ENCODE data around the gene UBE4B. TPM values are rescaled to one million over a fixed set of nuclear protein-coding genes. Genes with fewer than 3 reads are reported as not detected.
A peak's percentile ranks its signal among the peaks of the same experiment; 100 is the strongest.

Gene UBE4B
- total RNA-seq, 5 donors from 2014 or later (not counting 1 experiment from before 2014, with no cell fraction given), result 37.5 to 43.1 (median 41.9) TPM

- no peaks in the 10 kb centered on the region for H3K9me3 ChIP-seq
- peak overlapping the region; percentile 69 to 81 for H3K27ac Mint-ChIP-seq
- ATAC-seq (replicated peaks in 1 of 4) (no peak), DNase-seq (no peak)
- H3K4me1 ChIP-seq (ENCODE audit: control insufficient read depth in 1 of 2, extremely low read depth in 1 of 2, insufficient read depth in 2 of 2, low read length in 2 of 2), result peaks cover 0 to 7% of the 10 kb centered on the region in 2 experiments
- H3K4me1 Mint-ChIP-seq, result peaks cover 0 to 16% (median 16%) of the 10 kb centered on the region in 3 donors
- H3K36me3 Mint-ChIP-seq, result peaks cover 61% of the 10 kb centered on the region
- H3K36me3 ChIP-seq (ENCODE audit: control insufficient read depth in 2 of 2, extremely low read depth in 1 of 2, insufficient read depth in 1 of 2, low read length in 1 of 2), result peaks cover 23 to 67% of the 10 kb centered on the region in 2 donors
- H3K4me3 Mint-ChIP-seq, result no peak overlapping the region
- H3K4me3 ChIP-seq (ENCODE audit: control insufficient read depth in 1 of 2, extremely low read depth in 1 of 2, low read length in 1 of 2), result no peak overlapping the region
- H3K27ac ChIP-seq (ENCODE audit: low read length), result no peak overlapping the region
- ChIA-PET CTCF (interaction anchor here in 1 of 2 donors (0.6 kb wide), 1 partner anchor 662 kb away, joined by 3 read pairs; no protein-coding TSS in a partner anchor), POLR2A (interaction anchor here in 1 of 2 donors (0.6 kb wide), 1 partner anchor 18 kb away, joined by 7 read pairs; no protein-coding TSS in a partner anchor)
- H3K27me3 Mint-ChIP-seq, result no peaks in the 10 kb centered on the region
- WGBS (ENCODE audit: insufficient coverage), result 87% methylated on average over 5 of the region's 7 CpGs
- no peaks in the 10 kb centered on the region for H3K27me3 ChIP-seq (replicated peaks in 1 of 2; ENCODE audit: control insufficient read depth in 2 of 2, extremely low read depth in 1 of 2, insufficient read depth in 2 of 2, low read length in 1 of 2)
- H3K9me3 Mint-ChIP-seq, result no peaks in the 10 kb centered on the region
These were observed 136.3 kb downstream of the UBE4B start for GRCh38 chr1:10168912-10169514.

GRCh38 chr1:10170239-10170574 lies 137.4 kb downstream of the UBE4B start:
- DNase-seq (no peak), ATAC-seq (replicated peaks in 1 of 4) (peak in 2 of 4 experiments; percentile 58 to 71)
- H3K4me1 Mint-ChIP-seq, result peaks cover 0 to 16% (median 16%) of the 10 kb centered on the region in 3 donors
- H3K9me3 ChIP-seq, result no peaks in the 10 kb centered on the region
- peaks cover 24 to 66% of the 10 kb centered on the region in 2 donors for H3K36me3 ChIP-seq (ENCODE audit: control insufficient read depth in 2 of 2, extremely low read depth in 1 of 2, insufficient read depth in 1 of 2, low read length in 1 of 2)
- H3K27ac ChIP-seq (ENCODE audit: low read length), result no peak overlapping the region
- ChIA-PET CTCF (no interaction called here), POLR2A (interaction anchor here in 1 of 2 donors (0.6 kb wide), 1 partner anchor 1106 kb away, joined by 4 read pairs; no protein-coding TSS in a partner anchor)
- no CpG with 5 or more reads among the region's 2 CpGs for WGBS (ENCODE audit: insufficient coverage)
- no peaks in the 10 kb centered on the region for H3K27me3 ChIP-seq (replicated peaks in 1 of 2; ENCODE audit: control insufficient read depth in 2 of 2, extremely low read depth in 1 of 2, insufficient read depth in 2 of 2, low read length in 1 of 2)
- peaks cover 0 to 4% (median 3%) of the 10 kb centered on the region in 3 donors for H3K9me3 Mint-ChIP-seq
- no peak overlapping the region for H3K4me3 ChIP-seq (ENCODE audit: control insufficient read depth in 1 of 2, extremely low read depth in 1 of 2, low read length in 1 of 2)
- peaks cover 0 to 7% of the 10 kb centered on the region in 2 experiments for H3K4me1 ChIP-seq (ENCODE audit: control insufficient read depth in 1 of 2, extremely low read depth in 1 of 2, insufficient read depth in 2 of 2, low read length in 2 of 2)
- H3K36me3 Mint-ChIP-seq, result peaks cover 62% of the 10 kb centered on the region
- H3K27ac Mint-ChIP-seq, result peak overlapping the region; percentile 79
- no peaks in the 10 kb centered on the region for H3K27me3 Mint-ChIP-seq
- H3K4me3 Mint-ChIP-seq, result no peak overlapping the region

GRCh38 chr1:10171105-10171767 lies 138.5 kb downstream of the UBE4B start:
- ChIA-PET POLR2A (no interaction called here), CTCF (no interaction called here)
- 93% methylated on average over 8 of the region's 16 CpGs for WGBS (ENCODE audit: insufficient coverage)
- Mint-ChIP-seq H3K9me3 (peaks cover 5 to 11% (median 6%) of the 10 kb centered on the region in 3 donors), H3K27me3 (no peaks in the 10 kb centered on the region), H3K4me3 (no peak overlapping the region), H3K36me3 (peaks cover 59% of the 10 kb centered on the region), H3K27ac (peak overlapping the region in 1 of 2 donors; percentile 16), H3K4me1 (peaks cover 0 to 16% (median 16%) of the 10 kb centered on the region in 3 donors)
- Histone ChIP-seq H3K27me3 (replicated peaks in 1 of 2; ENCODE audit: control insufficient read depth in 2 of 2, extremely low read depth in 1 of 2, insufficient read depth in 2 of 2, low read length in 1 of 2) (no peaks in the 10 kb centered on the region), H3K9me3 (no peaks in the 10 kb centered on the region), H3K36me3 (ENCODE audit: control insufficient read depth in 2 of 2, extremely low read depth in 1 of 2, insufficient read depth in 1 of 2, low read length in 1 of 2) (peaks cover 23 to 58% of the 10 kb centered on the region in 2 donors), H3K4me1 (ENCODE audit: control insufficient read depth in 1 of 2, extremely low read depth in 1 of 2, insufficient read depth in 2 of 2, low read length in 2 of 2) (peaks cover 0 to 7% of the 10 kb centered on the region in 2 experiments), H3K4me3 (ENCODE audit: control insufficient read depth in 1 of 2, extremely low read depth in 1 of 2, low read length in 1 of 2) (no peak overlapping the region), H3K27ac (ENCODE audit: low read length) (no peak overlapping the region)
- DNase-seq (no peak), ATAC-seq (replicated peaks in 1 of 4) (no peak)

GRCh38 chr1:10171995-10172669 lies 139.4 kb downstream of the UBE4B start:
- H3K27me3 ChIP-seq (replicated peaks in 1 of 2; ENCODE audit: control insufficient read depth in 2 of 2, extremely low read depth in 1 of 2, insufficient read depth in 2 of 2, low read length in 1 of 2), result no peaks in the 10 kb centered on the region
- ChIA-PET CTCF (no interaction called here), POLR2A (no interaction called here)
- peaks cover 0 to 7% of the 10 kb centered on the region in 2 experiments for H3K4me1 ChIP-seq (ENCODE audit: control insufficient read depth in 1 of 2, extremely low read depth in 1 of 2, insufficient read depth in 2 of 2, low read length in 2 of 2)
- DNase-seq, result no peak
- H3K27me3 Mint-ChIP-seq, result no peaks in the 10 kb centered on the region
- no peaks in the 10 kb centered on the region for H3K9me3 ChIP-seq
- H3K36me3 Mint-ChIP-seq, result peaks cover 63% of the 10 kb centered on the region
- no peak overlapping the region for H3K4me3 Mint-ChIP-seq
- H3K4me1 Mint-ChIP-seq, result peaks cover 0 to 16% (median 16%) of the 10 kb centered on the region in 3 donors
- no peak overlapping the region for H3K27ac ChIP-seq (ENCODE audit: low read length)
- peaks cover 22 to 55% of the 10 kb centered on the region in 2 donors for H3K36me3 ChIP-seq (ENCODE audit: control insufficient read depth in 2 of 2, extremely low read depth in 1 of 2, insufficient read depth in 1 of 2, low read length in 1 of 2)
- WGBS (ENCODE audit: insufficient coverage), result 92% methylated on average over 2 of the region's 8 CpGs
- ATAC-seq (replicated peaks in 1 of 4), result no peak
- H3K4me3 ChIP-seq (ENCODE audit: control insufficient read depth in 1 of 2, extremely low read depth in 1 of 2, low read length in 1 of 2), result no peak overlapping the region
- no peak overlapping the region for H3K27ac Mint-ChIP-seq
- H3K9me3 Mint-ChIP-seq, result peaks cover 5 to 11% (median 6%) of the 10 kb centered on the region in 3 donors

GRCh38 chr1:10173582-10173981 lies 140.8 kb downstream of the UBE4B start:
- DNase-seq, result peak in 2 of 35 experiments; percentile 1 to 9
- no peaks in the 10 kb centered on the region for H3K27me3 Mint-ChIP-seq
- H3K36me3 Mint-ChIP-seq, result peaks cover 56% of the 10 kb centered on the region

GRCh38 chr1:10177876-10178275 lies 145.1 kb downstream of the UBE4B start:
- H3K9me3 Mint-ChIP-seq, result peaks cover 5 to 11% (median 6%) of the 10 kb centered on the region in 3 donors
- Histone ChIP-seq H3K27ac (ENCODE audit: low read length) (no peak overlapping the region), H3K36me3 (ENCODE audit: control insufficient read depth in 2 of 2, extremely low read depth in 1 of 2, insufficient read depth in 1 of 2, low read length in 1 of 2) (peaks cover 23 to 43% of the 10 kb centered on the region in 2 donors), H3K9me3 (no peaks in the 10 kb centered on the region), H3K27me3 (replicated peaks in 1 of 2; ENCODE audit: control insufficient read depth in 2 of 2, extremely low read depth in 1 of 2, insufficient read depth in 2 of 2, low read length in 1 of 2) (no peaks in the 10 kb centered on the region), H3K4me3 (ENCODE audit: control insufficient read depth in 1 of 2, extremely low read depth in 1 of 2, low read length in 1 of 2) (no peak overlapping the region), H3K4me1 (ENCODE audit: control insufficient read depth in 1 of 2, extremely low read depth in 1 of 2, insufficient read depth in 2 of 2, low read length in 2 of 2) (no peaks in the 10 kb centered on the region)
- ATAC-seq (replicated peaks in 1 of 4), result no peak
- H3K27me3 Mint-ChIP-seq, result no peaks in the 10 kb centered on the region
- peaks cover 51% of the 10 kb centered on the region for H3K36me3 Mint-ChIP-seq
- POLR2A ChIA-PET, result no interaction called here
- H3K27ac Mint-ChIP-seq, result no peak overlapping the region
- CTCF ChIA-PET, result interaction anchor here in 1 of 2 donors (0.5 kb wide), 1 partner anchor 503 kb away, joined by 5 read pairs; no protein-coding TSS in a partner anchor
- H3K4me3 Mint-ChIP-seq, result no peak overlapping the region
- WGBS (ENCODE audit: insufficient coverage), result no CpG with 5 or more reads among the region's 5 CpGs
- H3K4me1 Mint-ChIP-seq, result no peaks in the 10 kb centered on the region
- no peak for DNase-seq

More at GRCh38 chr1:10173582-10173981, 140.8 kb downstream of the UBE4B start:
- Histone ChIP-seq H3K27me3 (replicated peaks in 1 of 2; ENCODE audit: control insufficient read depth in 2 of 2, extremely low read depth in 1 of 2, insufficient read depth in 2 of 2, low read length in 1 of 2) (no peaks in the 10 kb centered on the region), H3K27ac (ENCODE audit: low read length) (no peak overlapping the region), H3K36me3 (ENCODE audit: control insufficient read depth in 2 of 2, extremely low read depth in 1 of 2, insufficient read depth in 1 of 2, low read length in 1 of 2) (peaks cover 22 to 51% of the 10 kb centered on the region in 2 donors), H3K4me3 (ENCODE audit: control insufficient read depth in 1 of 2, extremely low read depth in 1 of 2, low read length in 1 of 2) (no peak overlapping the region), H3K9me3 (no peaks in the 10 kb centered on the region), H3K4me1 (ENCODE audit: control insufficient read depth in 1 of 2, extremely low read depth in 1 of 2, insufficient read depth in 2 of 2, low read length in 2 of 2) (peaks cover 0 to 7% of the 10 kb centered on the region in 2 experiments)
- no peak for ATAC-seq (replicated peaks in 1 of 4)
- ChIA-PET CTCF (no interaction called here), POLR2A (interaction anchor here in 1 of 2 donors (0.6 to 0.7 kb wide), 2 partner anchors 10 kb away, joined by 3 to 4 read pairs; no protein-coding TSS in a partner anchor)
- Mint-ChIP-seq H3K4me3 (no peak overlapping the region), H3K9me3 (peaks cover 5 to 11% (median 6%) of the 10 kb centered on the region in 3 donors), H3K4me1 (peaks cover 0 to 16% (median 16%) of the 10 kb centered on the region in 3 donors), H3K27ac (no peak overlapping the region)
- 95% methylated on average over 10 of the region's 10 CpGs for WGBS (ENCODE audit: insufficient coverage)
